Bronchial epithelial cell (primary cell): ENCODE measurements around the gene ITPRID2. TPM values are rescaled to one million over a fixed set of nuclear protein-coding genes. Genes with fewer than 3 reads are reported as not detected.

ENCODE experiments used
- DNase-seq: peaks from one replicate; pipeline ENCODE4 v3.0.0-alpha.2; 2010; ENCODE audit warnings: low read depth
- FAIRE-seq: peaks from 2 replicates; lab custom pipeline; 2011; peaks lifted over from hg19 to GRCh38; lab: Jason Lieb, UNC
- H3K27me3 ChIP-seq: 2 replicates; pipeline ENCODE4 v1.5.1; 2011; ENCODE audit warnings: low read length; ENCODE audit not compliant: control insufficient read depth, insufficient read depth
- H3K36me3 ChIP-seq: 2 replicates; pipeline ENCODE4 v1.5.1; 2011; ENCODE audit warnings: low read length; ENCODE audit not compliant: control insufficient read depth, insufficient read depth
- H3K4me3 ChIP-seq: 2 replicates; pipeline ENCODE4 v1.5.1; 2011; ENCODE audit warnings: mild to moderate bottlenecking, low read depth, low read length, control low read depth
- CTCF ChIP-seq: IDR thresholded peaks from 2 replicates; pipeline ENCODE4 v1.5.1; 2011; ENCODE audit warnings: mild to moderate bottlenecking, moderate library complexity, low read length, control low read depth, inconsistent platforms; ENCODE audit not compliant: insufficient read depth, severe bottlenecking
- total RNA-seq: library from RNA; depleted of rRNA; stranded (reverse); fragments of >200 nt; gene quantifications from 2 replicates; pipeline ENCODE4 v1.2.1, GENCODE V29; 2014

ITPRID2 gene
- total RNA-seq, 1 donor from 2014 or later, result 106 TPM

- FAIRE-seq, result no peak
- Histone ChIP-seq H3K36me3 (no peaks in the 10 kb centered on the region), H3K27me3 (no peaks in the 10 kb centered on the region), H3K4me3 (no peak overlapping the region)
- no peak for TF ChIP-seq CTCF
- no peak for DNase-seq
Observed at GRCh38 chr2:181848261-181848886, 43.2 kb upstream of the ITPRID2 start.

DNA sequence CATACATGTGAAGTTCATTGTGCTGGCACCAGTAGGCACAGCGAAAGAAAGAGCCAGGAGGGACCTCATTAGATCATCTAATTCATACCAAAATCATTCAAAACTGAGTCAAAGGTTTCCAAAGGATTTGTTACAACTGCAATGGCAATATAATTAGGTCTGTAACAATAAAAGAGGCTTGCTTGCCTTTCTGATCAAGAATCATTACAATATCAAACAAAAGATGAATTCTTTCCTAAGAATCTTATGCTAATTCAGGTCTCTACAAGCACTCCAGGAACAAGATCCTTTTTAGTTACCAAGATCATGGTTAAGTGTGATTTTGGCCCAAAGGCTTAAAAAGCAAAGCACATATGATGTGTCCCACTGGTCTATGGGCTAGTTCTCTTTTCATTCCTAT lies 41.9 kb upstream of the ITPRID2 start:
- no peaks in the 10 kb centered on the region for H3K27me3 ChIP-seq
- no peak for FAIRE-seq

DNA sequence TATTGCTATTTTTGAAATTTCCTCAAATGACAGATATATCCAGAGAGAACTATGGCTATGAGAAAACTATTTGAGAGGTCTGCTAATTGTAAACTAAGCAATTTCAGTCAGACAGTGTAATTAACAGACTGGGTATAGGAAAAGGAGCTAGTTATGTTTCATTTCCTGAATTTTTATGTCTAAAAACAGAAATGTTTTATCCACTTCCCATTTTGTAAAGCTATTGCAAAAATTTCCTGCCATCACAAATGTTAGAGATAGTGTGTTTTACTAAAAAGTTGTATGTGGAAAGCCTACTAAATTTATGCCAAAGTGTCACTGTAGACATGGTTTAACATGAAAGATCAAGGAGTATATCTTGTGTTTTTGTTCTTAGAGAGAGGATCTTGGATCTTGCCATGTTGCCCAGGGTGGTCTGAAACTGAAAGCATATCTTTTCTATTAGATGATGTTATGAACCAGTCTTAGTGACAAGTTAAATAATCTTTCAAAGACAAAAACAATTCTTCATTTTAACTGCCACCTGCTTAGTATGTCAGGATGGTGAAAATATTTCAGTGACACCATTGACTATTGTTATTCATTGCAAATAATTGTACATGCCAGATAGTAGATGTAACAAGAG lies 40.5 kb upstream of the ITPRID2 start:
- H3K27me3 ChIP-seq, result no peaks in the 10 kb centered on the region
- no peak for FAIRE-seq
- H3K4me3 ChIP-seq, result no peak overlapping the region
- no peak for TF ChIP-seq CTCF
- no peaks in the 10 kb centered on the region for H3K36me3 ChIP-seq
- DNase-seq, result no peak

More for the DNA sequence above, 41.9 kb upstream of the ITPRID2 start:
- H3K4me3 ChIP-seq, result no peak overlapping the region
- no peaks in the 10 kb centered on the region for H3K36me3 ChIP-seq
- TF ChIP-seq CTCF, result no peak
- no peak for DNase-seq

DNA sequence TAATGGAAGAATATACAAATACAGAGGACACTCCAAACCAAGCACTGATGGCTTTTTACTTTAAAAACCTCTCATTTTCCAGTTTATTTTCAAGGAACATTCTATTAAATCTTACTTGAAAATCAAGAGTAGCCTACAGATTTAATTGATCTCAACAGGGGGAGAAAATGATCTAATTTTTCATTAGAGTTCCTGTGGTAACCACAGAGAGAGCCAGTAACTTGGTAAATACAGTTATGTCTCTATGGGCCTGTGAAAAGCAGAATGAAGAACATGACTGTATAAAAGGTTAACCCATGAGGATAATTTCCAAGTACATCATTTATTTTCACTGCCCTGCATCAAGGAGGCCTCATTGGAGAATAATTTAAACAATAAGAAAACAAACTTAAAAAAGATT lies 39.8 kb upstream of the ITPRID2 start:
- no peaks in the 10 kb centered on the region for H3K27me3 ChIP-seq
- no peak for TF ChIP-seq CTCF

GRCh38 chr2:181853696-181854095 lies 37.8 kb upstream of the ITPRID2 start:
- DNase-seq (no peak), FAIRE-seq (no peak)
- no peak for TF ChIP-seq CTCF

More for the DNA sequence above, 39.8 kb upstream of the ITPRID2 start:
- DNase-seq (no peak), FAIRE-seq (no peak)
- H3K4me3 ChIP-seq, result no peak overlapping the region
- no peaks in the 10 kb centered on the region for H3K36me3 ChIP-seq

More at GRCh38 chr2:181853696-181854095, 37.8 kb upstream of the ITPRID2 start:
- no peak overlapping the region for H3K4me3 ChIP-seq
- H3K36me3 ChIP-seq, result no peaks in the 10 kb centered on the region
- H3K27me3 ChIP-seq, result no peaks in the 10 kb centered on the region
